Measurements from ENCODE around the gene ANKRD34A. TPM values are rescaled to one million over a fixed set of nuclear protein-coding genes. Genes with fewer than 3 reads are reported as not detected.

ANKRD34A gene
- total and polyA plus RNA-seq, 2 experiments from 2014 or later = 0.16 to 0.35 TPM

GRCh38 chr1:145917595-145917994, 46.8 kb downstream of the ANKRD34A start:
- H3K4me3 Mint-ChIP-seq = peak overlapping the region; percentile 92
- H3K36me3 Mint-ChIP-seq (ENCODE audit: low read depth) = peaks cover 7% of the 10 kb centered on the region
- H3K36me3 ChIP-seq (ENCODE audit: insufficient read depth) = peaks cover 5% of the 10 kb centered on the region; the same call in 1 of the 2 replicates
- DNase-seq (ENCODE audit: low spot score) (no peak), ATAC-seq (no peak; the same call in 1 of the 3 replicates)
- peaks cover 8% of the 10 kb centered on the region; the same call in 1 of the 2 replicates for H3K27me3 ChIP-seq (ENCODE audit: insufficient read depth)
- peak overlapping the region; percentile 99 for H2AFZ ChIP-seq
- peaks cover 20% of the 10 kb centered on the region for H3K27me3 Mint-ChIP-seq (ENCODE audit: insufficient read depth, low read depth, poor library complexity)
- no peaks in the 10 kb centered on the region for H3K79me2 ChIP-seq (replicated peaks; ENCODE audit: insufficient read depth)
- H4K20me1 ChIP-seq (replicated peaks; ENCODE audit: insufficient read depth) = no peaks in the 10 kb centered on the region; the same call in 1 of the 2 replicates
- H3K4me2 ChIP-seq = peak overlapping the region; percentile 99
- no peak overlapping the region for H3K27ac Mint-ChIP-seq
- no peaks in the 10 kb centered on the region for H3K9me2 ChIP-seq (ENCODE audit: insufficient read depth)
- no peaks in the 10 kb centered on the region for H3K9me3 Mint-ChIP-seq
- peaks cover 12% of the 10 kb centered on the region; the same call in 2 of the 3 replicates for H3K4me1 Mint-ChIP-seq
- peak overlapping the region; percentile 84 for H3K4me3 ChIP-seq
- H3K27ac ChIP-seq (ENCODE audit: low read depth) = no peak overlapping the region
- TF ChIP-seq ZNF331 (CRISPR knock-in tag; IDR thresholded peaks at IDR 0.05; ENCODE audit: low read depth) = no peak
- TF ChIP-seq REST (IDR thresholded peaks at IDR 0.05; ENCODE audit: unreplicated experiment) = no peak
- no peak for TF ChIP-seq POLR2AphosphoS5 (IDR thresholded peaks at IDR 0.05; ENCODE audit: low read depth)
- no peak for TF ChIP-seq STAT1 (IDR thresholded peaks at IDR 0.05; ENCODE audit: unreplicated experiment)
- TF ChIP-seq CREB1 (CRISPR knock-in tag; IDR thresholded peaks at IDR 0.05; ENCODE audit: low read depth) = no peak
- TF ChIP-seq EZH2 (IDR thresholded peaks at IDR 0.05; ENCODE audit: low read depth, unreplicated experiment) = no peak
- no peak for TF ChIP-seq EZH2phosphoT487 (IDR thresholded peaks at IDR 0.05; ENCODE audit: unreplicated experiment)
- no peak for TF ChIP-seq ZNF114 (CRISPR knock-in tag; IDR thresholded peaks at IDR 0.05)
- no peak for TF ChIP-seq NANOG (IDR thresholded peaks at IDR 0.05; ENCODE audit: borderline replicate concordance)
- no peak for TF ChIP-seq JUNB (IDR thresholded peaks at IDR 0.05; ENCODE audit: unreplicated experiment)
- TF ChIP-seq, protein P1, sequence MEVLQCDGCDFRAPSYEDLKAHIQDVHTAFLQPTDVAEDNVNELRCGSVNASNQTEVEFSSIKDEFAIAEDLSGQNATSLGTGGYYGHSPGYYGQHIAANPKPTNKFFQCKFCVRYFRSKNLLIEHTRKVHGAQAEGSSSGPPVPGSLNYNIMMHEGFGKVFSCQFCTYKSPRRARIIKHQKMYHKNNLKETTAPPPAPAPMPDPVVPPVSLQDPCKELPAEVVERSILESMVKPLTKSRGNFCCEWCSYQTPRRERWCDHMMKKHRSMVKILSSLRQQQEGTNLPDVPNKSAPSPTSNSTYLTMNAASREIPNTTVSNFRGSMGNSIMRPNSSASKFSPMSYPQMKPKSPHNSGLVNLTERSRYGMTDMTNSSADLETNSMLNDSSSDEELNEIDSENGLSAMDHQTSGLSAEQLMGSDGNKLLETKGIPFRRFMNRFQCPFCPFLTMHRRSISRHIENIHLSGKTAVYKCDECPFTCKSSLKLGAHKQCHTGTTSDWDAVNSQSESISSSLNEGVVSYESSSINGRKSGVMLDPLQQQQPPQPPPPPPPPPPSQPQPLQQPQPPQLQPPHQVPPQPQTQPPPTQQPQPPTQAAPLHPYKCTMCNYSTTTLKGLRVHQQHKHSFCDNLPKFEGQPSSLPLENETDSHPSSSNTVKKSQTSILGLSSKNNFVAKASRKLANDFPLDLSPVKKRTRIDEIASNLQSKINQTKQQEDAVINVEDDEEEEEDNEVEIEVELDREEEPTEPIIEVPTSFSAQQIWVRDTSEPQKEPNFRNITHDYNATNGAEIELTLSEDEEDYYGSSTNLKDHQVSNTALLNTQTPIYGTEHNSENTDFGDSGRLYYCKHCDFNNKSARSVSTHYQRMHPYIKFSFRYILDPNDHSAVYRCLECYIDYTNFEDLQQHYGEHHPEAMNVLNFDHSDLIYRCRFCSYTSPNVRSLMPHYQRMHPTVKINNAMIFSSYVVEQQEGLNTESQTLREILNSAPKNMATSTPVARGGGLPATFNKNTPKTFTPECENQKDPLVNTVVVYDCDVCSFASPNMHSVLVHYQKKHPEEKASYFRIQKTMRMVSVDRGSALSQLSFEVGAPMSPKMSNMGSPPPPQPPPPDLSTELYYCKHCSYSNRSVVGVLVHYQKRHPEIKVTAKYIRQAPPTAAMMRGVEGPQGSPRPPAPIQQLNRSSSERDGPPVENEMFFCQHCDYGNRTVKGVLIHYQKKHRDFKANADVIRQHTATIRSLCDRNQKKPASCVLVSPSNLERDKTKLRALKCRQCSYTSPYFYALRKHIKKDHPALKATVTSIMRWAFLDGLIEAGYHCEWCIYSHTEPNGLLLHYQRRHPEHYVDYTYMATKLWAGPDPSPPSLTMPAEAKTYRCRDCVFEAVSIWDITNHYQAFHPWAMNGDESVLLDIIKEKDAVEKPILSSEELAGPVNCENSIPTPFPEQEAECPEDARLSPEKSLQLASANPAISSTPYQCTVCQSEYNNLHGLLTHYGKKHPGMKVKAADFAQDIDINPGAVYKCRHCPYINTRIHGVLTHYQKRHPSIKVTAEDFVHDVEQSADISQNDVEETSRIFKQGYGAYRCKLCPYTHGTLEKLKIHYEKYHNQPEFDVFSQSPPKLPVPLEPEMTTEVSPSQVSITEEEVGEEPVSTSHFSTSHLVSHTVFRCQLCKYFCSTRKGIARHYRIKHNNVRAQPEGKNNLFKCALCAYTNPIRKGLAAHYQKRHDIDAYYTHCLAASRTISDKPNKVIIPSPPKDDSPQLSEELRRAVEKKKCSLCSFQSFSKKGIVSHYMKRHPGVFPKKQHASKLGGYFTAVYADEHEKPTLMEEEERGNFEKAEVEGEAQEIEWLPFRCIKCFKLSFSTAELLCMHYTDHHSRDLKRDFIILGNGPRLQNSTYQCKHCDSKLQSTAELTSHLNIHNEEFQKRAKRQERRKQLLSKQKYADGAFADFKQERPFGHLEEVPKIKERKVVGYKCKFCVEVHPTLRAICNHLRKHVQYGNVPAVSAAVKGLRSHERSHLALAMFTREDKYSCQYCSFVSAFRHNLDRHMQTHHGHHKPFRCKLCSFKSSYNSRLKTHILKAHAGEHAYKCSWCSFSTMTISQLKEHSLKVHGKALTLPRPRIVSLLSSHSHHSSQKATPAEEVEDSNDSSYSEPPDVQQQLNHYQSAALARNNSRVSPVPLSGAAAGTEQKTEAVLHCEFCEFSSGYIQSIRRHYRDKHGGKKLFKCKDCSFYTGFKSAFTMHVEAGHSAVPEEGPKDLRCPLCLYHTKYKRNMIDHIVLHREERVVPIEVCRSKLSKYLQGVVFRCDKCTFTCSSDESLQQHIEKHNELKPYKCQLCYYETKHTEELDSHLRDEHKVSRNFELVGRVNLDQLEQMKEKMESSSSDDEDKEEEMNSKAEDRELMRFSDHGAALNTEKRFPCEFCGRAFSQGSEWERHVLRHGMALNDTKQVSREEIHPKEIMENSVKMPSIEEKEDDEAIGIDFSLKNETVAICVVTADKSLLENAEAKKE (CRISPR knock-in tag; IDR thresholded peaks at IDR 0.05) = no peak
- TF ChIP-seq, protein P2, sequence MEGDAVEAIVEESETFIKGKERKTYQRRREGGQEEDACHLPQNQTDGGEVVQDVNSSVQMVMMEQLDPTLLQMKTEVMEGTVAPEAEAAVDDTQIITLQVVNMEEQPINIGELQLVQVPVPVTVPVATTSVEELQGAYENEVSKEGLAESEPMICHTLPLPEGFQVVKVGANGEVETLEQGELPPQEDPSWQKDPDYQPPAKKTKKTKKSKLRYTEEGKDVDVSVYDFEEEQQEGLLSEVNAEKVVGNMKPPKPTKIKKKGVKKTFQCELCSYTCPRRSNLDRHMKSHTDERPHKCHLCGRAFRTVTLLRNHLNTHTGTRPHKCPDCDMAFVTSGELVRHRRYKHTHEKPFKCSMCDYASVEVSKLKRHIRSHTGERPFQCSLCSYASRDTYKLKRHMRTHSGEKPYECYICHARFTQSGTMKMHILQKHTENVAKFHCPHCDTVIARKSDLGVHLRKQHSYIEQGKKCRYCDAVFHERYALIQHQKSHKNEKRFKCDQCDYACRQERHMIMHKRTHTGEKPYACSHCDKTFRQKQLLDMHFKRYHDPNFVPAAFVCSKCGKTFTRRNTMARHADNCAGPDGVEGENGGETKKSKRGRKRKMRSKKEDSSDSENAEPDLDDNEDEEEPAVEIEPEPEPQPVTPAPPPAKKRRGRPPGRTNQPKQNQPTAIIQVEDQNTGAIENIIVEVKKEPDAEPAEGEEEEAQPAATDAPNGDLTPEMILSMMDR (conservative IDR thresholded peaks at IDR 0.05; ENCODE audit: low read depth in 2 of 2) = no peak
- no peak for TF ChIP-seq ETS1 (IDR thresholded peaks at IDR 0.05)
- H3K4me1 ChIP-seq (ENCODE audit: insufficient read depth) = peaks cover 6% of the 10 kb centered on the region; the same call in 1 of the 2 replicates
- H3F3A ChIP-seq (replicated peaks; ENCODE audit: low read depth) = no peaks in the 10 kb centered on the region; the same call in 1 of the 2 replicates
